Keratinocyte (primary cell): ENCODE measurements around the gene ABHD16A.

Experiments
- CTCF ChIP-seq, 3 experiments: IDR thresholded peaks in 1 of 3; conservative IDR thresholded peaks in 1 of 3; optimal IDR thresholded peaks in 1 of 3; 2 replicates in 2 of 3; 3 replicates in 1 of 3; pipeline versions ENCODE3 to v1.5.1; 2011; ENCODE audit warnings: low read length in 3 of 3, mild to moderate bottlenecking in 3 of 3, moderate library complexity in 2 of 3, control low read depth in 1 of 3, inconsistent platforms in 1 of 3; ENCODE audit not compliant: insufficient read depth in 2 of 3; ENCODE audit errors: extremely low read depth in 1 of 3
- EZH2 ChIP-seq: IDR thresholded peaks from one replicate; pipeline ENCODE4 v1.6.1; 2012; ENCODE audit warnings: inconsistent platforms, mild to moderate bottlenecking, low read length, moderate library complexity

- TF ChIP-seq CTCF (optimal IDR thresholded peaks at IDR 0.05 in 1 of 3, IDR thresholded peaks at IDR 0.05 in 1 of 3, conservative IDR thresholded peaks at IDR 0.05 in 1 of 3; ENCODE audit: extremely low read depth in 1 of 3, insufficient read depth in 2 of 3, low read length in 3 of 3): no peak
- TF ChIP-seq EZH2: no peak
Measured at GRCh38 chr6:31727034-31727716, 24.1 kb upstream of the ABHD16A start.
